ENCODE results near the gene RAP1GAP2. TPM values are rescaled to one million over a fixed set of nuclear protein-coding genes. Genes with fewer than 3 reads are reported as not detected.

Gene RAP1GAP2
- total RNA-seq, 6 donors from 2014 or later: 6.3 to 19.4 (median 13.6) TPM

GRCh38 chr17:2835780-2836179 lies 39.5 kb downstream of the RAP1GAP2 start:
- TF ChIP-seq CTCF (IDR thresholded peaks at IDR 0.05): no peak
- TF ChIP-seq EP300 (IDR thresholded peaks at IDR 0.05): no peak
- no peak for TF ChIP-seq POLR2AphosphoS5 (IDR thresholded peaks at IDR 0.05)
- no peak for TF ChIP-seq POLR2A (IDR thresholded peaks at IDR 0.05)
- 70 to 81% methylated on average over 8 of the region's 8 CpGs for WGBS, 2 donors
- H3K4me3 ChIP-seq: no peak overlapping the region

GRCh38 chr17:2837147-2837561 lies 40.9 kb downstream of the RAP1GAP2 start:
- H3K4me1 ChIP-seq: no peaks in the 10 kb centered on the region
- no peaks in the 10 kb centered on the region for H3K9me3 ChIP-seq
- DNase-seq (no peak), ATAC-seq (ENCODE audit: low FRiP score in 2 of 2) (no peak)
- WGBS, 2 donors: 60 to 63% methylated on average over 10 of the region's 10 CpGs
- no peak for TF ChIP-seq POLR2AphosphoS5 (IDR thresholded peaks at IDR 0.05)
- H3K36me3 ChIP-seq: no peaks in the 10 kb centered on the region
- no peak overlapping the region for H3K4me3 ChIP-seq
- H3K27me3 ChIP-seq: no peaks in the 10 kb centered on the region
- H3K27ac ChIP-seq: no peak overlapping the region

More at GRCh38 chr17:2835780-2836179, 39.5 kb downstream of the RAP1GAP2 start:
- H3K9me3 ChIP-seq: no peaks in the 10 kb centered on the region
- H3K4me1 ChIP-seq: no peaks in the 10 kb centered on the region
- ATAC-seq (ENCODE audit: low FRiP score in 2 of 2): no peak
- no peaks in the 10 kb centered on the region for H3K36me3 ChIP-seq
- no peak for DNase-seq
- no peak overlapping the region for H3K27ac ChIP-seq
- H3K27me3 ChIP-seq: no peaks in the 10 kb centered on the region

GRCh38 chr17:2841606-2842005 lies 45.4 kb downstream of the RAP1GAP2 start:
- no peak for DNase-seq
- no peaks in the 10 kb centered on the region for H3K27me3 ChIP-seq
- 67 to 73% methylated on average over 3 to 5 of the region's 5 CpGs for WGBS, 2 donors
- no peaks in the 10 kb centered on the region for H3K4me1 ChIP-seq
- no peak for ATAC-seq (ENCODE audit: low FRiP score in 2 of 2)
- TF ChIP-seq POLR2AphosphoS5 (IDR thresholded peaks at IDR 0.05): no peak
- no peak for TF ChIP-seq POLR2A (IDR thresholded peaks at IDR 0.05)
- no peak for TF ChIP-seq CTCF (IDR thresholded peaks at IDR 0.05)
- TF ChIP-seq EP300 (IDR thresholded peaks at IDR 0.05): no peak
- no peak overlapping the region for H3K27ac ChIP-seq
- no peaks in the 10 kb centered on the region for H3K36me3 ChIP-seq
- H3K9me3 ChIP-seq: no peaks in the 10 kb centered on the region
- no peak overlapping the region for H3K4me3 ChIP-seq

GRCh38 chr17:2842464-2842863 lies 46.2 kb downstream of the RAP1GAP2 start:
- H3K9me3 ChIP-seq: no peaks in the 10 kb centered on the region
- H3K27ac ChIP-seq: no peak overlapping the region
- H3K27me3 ChIP-seq: no peaks in the 10 kb centered on the region
- DNase-seq: no peak
- WGBS, 2 donors: 78 to 79% methylated on average over 10 of the region's 10 CpGs
- H3K4me3 ChIP-seq: no peak overlapping the region
- TF ChIP-seq EP300 (IDR thresholded peaks at IDR 0.05): no peak
- TF ChIP-seq CTCF (IDR thresholded peaks at IDR 0.05): no peak
- no peak for TF ChIP-seq POLR2AphosphoS5 (IDR thresholded peaks at IDR 0.05)
- TF ChIP-seq POLR2A (IDR thresholded peaks at IDR 0.05): no peak
- ATAC-seq (ENCODE audit: low FRiP score in 2 of 2): no peak
- H3K36me3 ChIP-seq: no peaks in the 10 kb centered on the region
- H3K4me1 ChIP-seq: no peaks in the 10 kb centered on the region

- 29 to 37% methylated on average over 6 of the region's 6 CpGs for WGBS, 2 donors
- Histone ChIP-seq H3K9me3 (no peaks in the 10 kb centered on the region), H3K4me1 (peaks cover 0 to 6% (median 2%) of the 10 kb centered on the region in 4 donors), H3K36me3 (no peaks in the 10 kb centered on the region), H3K27me3 (no peaks in the 10 kb centered on the region), H3K27ac (no peak overlapping the region), H3K4me3 (no peak overlapping the region)
- ATAC-seq (ENCODE audit: low FRiP score in 2 of 2) (no peak), DNase-seq (no peak)
- TF ChIP-seq POLR2A (IDR thresholded peaks at IDR 0.05): no peak
- no peak for TF ChIP-seq EP300 (IDR thresholded peaks at IDR 0.05)
- no peak for TF ChIP-seq POLR2AphosphoS5 (IDR thresholded peaks at IDR 0.05)
- no peak for TF ChIP-seq CTCF (IDR thresholded peaks at IDR 0.05)
These were observed 48.2 kb downstream of the RAP1GAP2 start for GRCh38 chr17:2844416-2844815.
